CD4-positive, alpha-beta T cell treated with Interleukin-17A for 4 hours (primary cell): Measurements from ENCODE around the gene PLEKHA6.

Experiments used
- DNase-seq: peaks from one replicate; pipeline ENCODE4 v3.0.0-alpha.2; 2020; ENCODE audit warnings: mixed read lengths

The PLEKHA6 gene

DNA sequence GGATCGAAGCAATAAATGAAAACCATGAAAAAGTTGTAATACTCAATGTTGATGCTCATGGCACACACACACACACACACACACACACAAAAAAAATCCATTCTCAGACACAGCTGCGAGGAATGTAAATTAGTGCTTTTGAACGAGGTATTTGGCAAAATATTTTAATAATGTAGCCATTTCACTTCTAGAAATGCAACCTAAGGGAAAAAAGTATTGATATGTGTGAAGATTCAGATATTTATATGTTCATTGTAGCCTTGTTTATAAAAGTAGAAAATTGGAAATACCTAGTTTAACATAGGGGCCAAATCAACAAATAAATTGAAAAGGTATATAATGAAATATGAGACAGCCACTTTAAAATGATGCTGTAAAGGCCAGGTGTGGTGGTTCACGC, 3.8 kb downstream of the PLEKHA6 start:
- no peak for DNase-seq

DNA sequence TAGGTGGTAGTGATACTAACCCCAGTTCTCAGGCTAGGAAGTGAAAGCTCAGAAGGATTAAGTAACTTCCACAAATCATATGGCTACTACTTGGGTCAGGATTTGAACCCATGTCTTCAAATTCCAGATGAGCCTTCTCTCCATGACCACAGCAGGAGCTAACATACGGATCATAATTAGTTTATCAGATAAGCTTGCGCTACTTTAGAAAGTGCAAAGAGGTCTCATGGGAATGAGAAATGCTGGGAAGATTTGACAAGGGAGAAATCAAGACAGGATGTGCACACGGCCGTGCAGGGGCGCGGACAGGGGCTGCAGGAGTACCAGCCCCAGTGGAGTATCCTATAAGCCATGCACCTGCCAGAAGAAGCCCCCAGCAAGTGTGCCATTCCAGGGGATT, 5.2 kb downstream of the PLEKHA6 start:
- no peak for DNase-seq

DNA sequence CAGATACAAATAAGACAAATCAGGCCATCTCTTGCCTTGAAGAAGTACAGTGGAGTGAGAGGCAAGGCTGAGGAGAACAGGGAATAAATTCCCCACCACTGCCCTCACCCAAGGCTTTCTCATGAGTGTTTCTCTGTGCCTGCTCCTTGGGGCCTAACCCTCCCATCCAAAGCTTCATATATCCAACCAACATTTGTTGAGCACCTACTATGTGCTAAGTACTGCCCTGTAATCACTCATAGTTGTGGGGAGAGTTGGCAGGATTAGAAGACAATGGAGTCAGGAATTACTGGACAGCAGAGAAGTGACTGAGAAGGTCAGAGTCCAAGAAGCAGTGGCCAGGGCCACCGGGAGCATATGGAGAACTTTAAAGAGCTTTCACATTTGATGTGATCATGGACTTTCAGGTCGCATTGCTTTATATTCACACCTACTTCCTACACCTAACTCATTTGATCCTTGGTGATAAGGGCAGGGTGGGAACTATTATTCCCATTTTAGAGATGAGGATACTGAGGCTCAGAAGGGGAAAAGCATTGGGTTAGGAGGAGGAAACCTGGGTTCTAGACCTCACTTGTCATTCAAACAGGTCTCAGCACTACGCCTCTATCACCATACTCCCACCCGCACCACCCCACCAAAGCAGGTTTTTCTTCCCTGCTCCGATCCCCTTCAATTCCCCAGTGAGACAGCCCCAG, 6.4 kb downstream of the PLEKHA6 start:
- DNase-seq = no peak

DNA sequence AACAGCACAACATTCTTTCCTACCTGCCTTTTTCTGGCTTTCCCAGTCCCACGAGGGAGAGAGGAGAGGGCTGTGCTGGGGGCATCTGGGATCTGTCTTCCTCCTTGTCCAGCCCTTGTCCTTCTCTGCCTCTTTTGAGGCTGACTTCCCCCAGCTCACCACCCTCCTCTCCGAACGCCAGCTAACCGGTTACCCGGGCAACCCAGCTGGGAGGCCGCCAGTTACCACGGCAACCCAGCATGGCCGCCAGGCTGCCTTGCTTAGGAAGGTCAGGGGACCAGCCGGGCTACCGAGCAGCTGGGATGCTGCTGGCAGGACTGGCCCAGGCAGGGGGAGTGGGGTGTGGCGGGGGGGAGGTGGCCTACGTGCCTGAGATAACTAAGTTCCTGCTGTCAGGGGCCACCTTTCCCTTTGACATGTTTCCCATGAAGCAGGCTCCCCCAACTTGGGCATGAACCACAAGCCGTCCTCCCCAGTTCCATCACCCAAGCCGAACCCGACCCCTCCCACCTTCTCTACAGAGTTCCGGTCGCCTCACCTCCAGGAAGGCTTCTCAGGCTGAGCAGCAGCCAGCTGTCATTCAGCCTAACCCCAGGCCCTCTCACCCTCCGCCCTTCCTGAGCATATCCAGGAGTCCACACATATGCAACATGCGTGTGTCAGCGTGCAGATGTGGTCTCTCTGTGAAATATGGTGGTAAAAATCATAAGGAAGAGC, 8.7 kb downstream of the PLEKHA6 start:
- DNase-seq = no peak

DNA sequence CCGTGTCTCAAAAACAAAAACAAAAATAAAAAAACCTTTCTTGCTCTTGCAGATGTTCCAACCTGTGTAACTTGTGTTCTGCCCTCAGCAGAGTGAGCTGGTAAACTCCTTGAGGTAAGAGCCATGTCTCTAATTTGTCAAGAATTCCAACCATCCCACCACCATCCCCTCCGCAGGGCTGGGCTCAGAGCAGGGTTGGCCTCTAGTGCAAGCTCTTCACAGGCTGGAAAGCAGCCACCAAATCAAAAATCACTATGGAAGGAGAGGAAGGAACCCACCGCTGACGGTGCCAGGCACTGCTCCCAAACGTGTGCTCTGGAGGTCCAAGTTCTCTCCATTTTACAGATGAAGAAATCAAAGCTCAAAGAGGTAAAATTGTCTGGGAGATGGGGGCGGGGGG, 9.4 kb downstream of the PLEKHA6 start:
- DNase-seq = no peak

DNA sequence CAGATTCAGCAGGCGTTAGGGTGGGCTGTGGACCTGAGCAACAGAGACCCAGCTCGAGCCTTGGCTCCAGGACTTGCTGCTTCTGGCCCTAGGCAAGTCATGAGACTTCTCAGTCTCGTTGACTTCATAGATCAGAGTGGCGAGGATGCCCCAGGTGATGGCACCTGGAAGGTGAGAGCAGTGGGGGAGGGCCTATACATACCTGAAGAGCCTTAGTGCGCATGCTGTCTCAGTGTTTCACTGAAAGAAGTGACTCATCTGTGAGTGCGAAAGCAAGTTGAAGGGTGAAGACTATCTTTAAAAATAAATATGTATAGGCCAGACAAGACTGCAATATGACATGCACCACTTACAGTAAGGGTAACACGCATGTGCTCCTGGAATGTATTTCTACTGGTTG, 10.1 kb downstream of the PLEKHA6 start:
- DNase-seq = no peak

DNA sequence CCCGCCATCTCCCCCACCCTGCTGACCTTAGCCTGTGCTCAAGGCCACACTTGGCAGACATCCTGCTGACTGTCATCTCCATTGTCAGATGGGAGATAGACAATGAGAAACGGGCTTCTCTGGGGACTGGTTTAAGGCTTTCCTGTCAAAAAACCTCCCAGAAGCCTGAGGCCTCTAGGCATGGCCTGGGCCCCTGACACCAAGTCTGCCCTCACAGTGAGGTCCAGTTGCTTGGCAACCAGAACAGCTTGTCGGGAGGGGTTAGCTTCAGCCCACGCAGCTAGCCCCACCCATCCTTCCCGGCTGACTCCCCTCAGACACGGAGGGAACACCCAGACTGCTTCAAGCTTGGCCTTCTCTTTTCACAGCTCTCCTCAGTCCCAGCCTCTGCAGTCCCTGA, 11.0 kb downstream of the PLEKHA6 start:
- DNase-seq = no peak

DNA sequence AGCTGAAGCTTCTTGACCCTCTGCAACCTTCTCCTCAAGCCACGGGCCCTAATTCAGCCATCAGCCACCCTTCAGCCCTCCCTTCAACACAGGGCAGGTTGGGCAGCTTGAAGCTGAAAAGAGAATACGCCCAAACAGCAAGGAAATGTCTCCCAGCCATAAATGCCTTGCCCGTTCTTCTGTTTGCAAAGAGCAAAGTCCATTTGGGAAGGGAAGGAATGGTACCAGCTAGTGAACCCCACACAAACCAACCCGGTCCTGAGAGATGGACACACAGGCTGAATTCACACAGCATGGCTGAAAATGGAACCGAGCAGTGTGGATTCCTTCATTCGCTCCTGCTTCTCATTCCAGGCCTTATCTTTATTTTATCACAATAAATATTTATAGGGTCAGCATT, 11.5 kb downstream of the PLEKHA6 start:
- no peak for DNase-seq

DNA sequence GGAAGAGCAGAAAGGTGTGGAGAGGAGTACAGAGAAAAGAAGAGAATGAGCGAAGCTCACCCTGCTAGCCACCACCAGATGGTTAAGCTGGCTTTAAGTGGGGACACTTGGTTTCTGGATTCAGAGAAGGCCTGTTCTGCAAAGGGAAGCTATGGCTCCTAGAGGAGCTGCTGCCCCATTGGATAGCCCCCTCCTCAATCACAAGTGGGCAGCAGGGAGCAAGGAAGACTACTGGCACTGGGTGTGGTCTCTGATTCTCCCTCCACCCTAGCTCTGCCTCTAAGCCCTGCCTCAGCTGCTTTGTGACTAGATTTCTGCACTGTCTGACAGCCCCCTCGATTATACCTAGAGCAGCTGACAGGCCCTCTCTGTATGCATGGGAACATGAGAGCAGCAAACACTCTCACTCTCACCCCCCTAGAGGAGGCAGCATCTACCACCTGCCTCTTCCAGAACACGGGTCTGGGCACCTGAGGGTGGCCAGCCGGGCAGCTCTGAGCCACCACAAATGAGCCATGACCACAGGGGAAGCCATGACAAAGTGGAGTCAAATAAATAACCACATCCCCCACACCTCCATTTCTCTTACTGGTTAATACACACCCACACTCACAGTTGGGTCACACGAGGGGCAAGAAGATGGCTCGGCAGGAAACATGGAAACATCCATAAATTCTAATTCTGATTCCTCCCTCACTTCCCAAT, 13.6 kb downstream of the PLEKHA6 start:
- no peak for DNase-seq

DNA sequence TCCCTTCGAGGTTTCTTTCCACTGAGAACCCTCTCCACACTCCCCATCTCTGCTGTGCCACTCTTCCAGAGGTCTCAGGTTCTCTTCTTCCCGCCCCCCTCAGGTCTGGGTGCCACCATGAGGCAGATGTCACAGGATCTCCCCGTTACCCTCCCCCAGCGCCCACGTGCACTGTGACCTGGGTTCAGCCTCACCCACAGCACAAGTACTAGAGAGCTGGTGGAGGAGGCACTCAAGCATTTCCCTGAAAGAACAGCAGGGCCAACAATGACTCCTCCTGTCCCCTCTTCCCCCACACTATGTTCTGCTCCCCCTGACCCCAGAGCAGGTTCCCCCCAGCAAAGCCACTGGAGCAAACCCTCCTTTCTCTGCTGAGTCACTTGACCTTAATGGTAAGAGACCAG, 14.3 kb downstream of the PLEKHA6 start:
- no peak for DNase-seq

DNA sequence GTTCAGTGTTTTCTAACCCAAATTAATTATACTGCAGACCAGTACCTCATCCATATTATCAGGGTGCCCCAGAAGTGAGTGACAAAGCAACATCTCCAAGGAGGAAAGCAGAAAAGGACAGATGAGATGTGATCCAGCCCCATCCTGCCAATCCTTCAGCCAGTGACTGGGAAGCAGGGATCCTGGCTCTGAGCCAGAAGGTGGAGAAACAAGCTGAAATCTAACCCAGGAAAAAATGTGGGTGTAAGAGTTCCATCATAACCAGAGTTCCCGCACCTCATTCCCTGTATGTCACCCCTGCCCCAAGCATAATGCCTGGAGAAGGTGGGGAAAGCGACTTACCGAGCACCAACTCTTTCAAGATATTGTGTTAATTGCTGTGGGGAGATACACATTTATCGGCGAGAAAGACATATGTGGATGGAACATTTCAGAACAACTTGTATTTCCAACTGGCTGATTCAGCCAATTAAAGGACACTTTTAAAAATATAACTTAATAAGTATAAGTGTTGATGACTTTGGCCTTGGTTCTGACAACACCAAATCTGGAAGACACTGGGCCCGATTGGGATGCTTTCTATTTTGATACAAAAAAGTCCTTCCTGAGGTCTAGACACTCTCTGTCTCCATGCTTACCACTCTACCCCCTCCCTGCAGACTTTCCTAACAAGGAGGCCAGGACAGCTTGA, 14.9 kb downstream of the PLEKHA6 start:
- DNase-seq = no peak

DNA sequence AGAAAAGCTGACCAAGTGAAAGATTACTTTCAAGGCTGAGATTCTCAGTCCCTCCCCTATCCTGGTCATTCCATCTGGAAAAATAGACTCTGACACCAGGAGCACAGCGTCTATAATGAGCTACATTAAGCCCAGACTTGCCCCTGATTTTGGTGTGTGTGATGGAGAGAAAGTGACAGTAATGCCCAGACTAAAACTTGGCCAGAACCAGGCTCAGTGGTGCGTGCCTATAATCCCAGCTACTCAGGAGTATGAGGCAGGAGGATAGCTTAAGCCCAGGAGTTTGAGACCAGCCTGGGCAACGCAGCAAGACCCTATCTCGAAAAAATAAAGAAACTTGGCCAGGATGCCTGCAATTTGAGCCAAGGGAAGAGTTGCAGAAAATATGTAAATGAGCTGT, 15.9 kb downstream of the PLEKHA6 start:
- no peak for DNase-seq

DNA sequence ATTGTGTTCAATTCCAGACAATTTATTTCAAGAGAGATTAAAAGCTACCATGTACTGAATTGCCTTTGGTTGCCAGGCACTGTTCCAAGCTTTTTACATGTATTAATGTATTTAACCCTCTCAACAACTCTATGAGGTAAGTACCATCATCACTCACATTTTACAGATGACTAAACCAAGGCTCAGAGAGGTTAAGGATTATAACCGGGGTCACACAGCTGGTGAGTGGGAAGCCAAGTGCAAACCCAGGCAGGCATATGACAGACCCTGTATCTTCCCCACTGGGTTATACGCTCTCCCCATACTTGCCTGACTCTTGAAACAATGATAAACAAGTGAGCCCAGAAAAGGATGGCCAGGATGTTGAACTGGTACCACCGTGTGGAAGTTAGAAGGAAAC, 16.5 kb downstream of the PLEKHA6 start:
- DNase-seq = no peak

DNA sequence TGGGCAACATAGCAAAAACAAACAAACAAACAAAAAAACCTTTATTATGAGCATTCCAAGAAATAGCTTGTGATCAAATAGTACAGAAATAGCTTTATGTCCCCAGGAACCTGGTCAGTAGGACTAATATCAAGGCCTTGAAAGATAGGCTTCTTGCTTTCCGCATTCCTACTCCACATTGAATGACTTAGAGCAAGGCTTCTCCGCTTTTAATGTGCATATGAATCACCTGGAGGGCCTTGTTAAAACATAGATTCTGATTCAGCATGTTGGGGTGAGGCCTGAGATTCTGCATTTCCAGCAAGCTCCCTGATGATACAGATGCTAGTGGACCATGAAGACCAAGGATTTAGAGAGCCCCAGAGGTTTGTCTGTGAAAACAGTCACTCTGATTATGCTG, 17.4 kb downstream of the PLEKHA6 start:
- DNase-seq = no peak

DNA sequence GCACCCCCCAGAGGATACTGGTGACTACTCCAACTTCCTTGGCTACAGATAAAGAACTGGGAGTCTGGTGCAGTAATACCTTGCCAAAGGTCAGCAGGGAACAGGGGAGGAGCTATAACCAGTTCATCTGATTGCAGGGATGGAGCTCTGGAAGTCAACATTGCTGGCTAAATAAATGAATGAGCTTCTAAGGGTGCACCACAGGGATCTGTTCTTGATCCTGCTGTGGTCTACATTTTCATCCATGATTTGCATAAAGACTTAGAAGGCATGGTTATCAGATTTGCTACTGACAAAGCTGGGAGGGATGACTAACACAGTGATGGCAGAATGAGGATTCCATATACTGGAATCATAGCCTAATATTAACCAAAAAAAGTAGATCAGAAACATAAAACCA, 18.3 kb downstream of the PLEKHA6 start:
- DNase-seq = no peak

DNA sequence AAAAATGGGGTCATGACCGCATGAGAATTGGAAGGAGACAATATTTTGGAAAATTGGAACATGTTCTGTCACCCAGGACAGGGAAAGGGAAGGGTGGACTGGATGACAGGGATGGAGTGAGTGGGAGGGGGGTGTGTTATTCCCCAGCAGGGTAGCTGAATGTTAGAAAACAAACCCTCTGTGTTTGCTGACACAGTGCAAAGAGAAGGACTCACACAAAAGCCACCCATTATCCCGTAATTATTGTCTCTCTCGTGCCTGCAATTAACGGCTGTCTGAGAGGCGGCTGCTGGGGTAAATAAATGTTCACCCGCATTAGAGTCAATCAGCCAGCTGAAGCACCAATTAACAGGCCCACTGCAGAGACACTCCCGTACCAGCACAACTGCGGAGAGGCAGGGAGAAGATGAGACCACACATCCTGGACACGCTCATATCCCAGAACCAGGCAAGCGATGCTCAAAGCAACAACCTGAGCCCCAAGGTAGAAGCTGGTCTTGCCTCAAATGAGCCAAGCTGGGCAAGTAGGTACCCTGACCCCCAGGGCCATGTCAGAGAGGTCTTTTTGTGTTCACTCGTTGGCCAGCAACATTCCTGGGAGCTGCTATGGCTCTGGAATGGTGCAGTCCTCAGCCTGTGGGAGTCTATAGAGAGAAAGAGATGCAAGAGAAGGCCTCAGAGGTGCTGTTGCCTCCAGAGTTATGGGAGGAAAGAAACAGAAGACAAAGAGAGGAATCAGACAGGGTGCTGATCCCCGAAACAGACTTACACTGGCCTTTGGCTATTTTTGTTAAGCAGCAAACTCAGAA, 19.4 kb downstream of the PLEKHA6 start:
- no peak for DNase-seq

DNA sequence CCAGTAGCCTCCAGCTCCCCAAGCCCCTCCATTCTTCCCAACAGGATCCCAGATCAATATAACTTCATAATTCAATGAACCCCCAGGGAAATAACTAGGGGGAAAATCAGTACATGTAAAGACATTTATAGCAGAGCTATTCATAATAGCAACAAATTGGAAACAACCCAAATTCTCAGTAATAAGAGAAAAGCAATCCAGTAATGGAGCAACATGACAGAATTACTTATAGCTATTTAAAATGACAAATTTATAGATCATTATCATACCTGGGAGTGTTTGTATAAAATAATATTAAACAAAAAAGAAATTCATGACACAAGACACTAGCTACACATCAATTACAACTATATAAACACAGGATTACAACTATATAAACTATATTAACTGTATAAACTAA, 20.2 kb downstream of the PLEKHA6 start:
- DNase-seq = no peak

DNA sequence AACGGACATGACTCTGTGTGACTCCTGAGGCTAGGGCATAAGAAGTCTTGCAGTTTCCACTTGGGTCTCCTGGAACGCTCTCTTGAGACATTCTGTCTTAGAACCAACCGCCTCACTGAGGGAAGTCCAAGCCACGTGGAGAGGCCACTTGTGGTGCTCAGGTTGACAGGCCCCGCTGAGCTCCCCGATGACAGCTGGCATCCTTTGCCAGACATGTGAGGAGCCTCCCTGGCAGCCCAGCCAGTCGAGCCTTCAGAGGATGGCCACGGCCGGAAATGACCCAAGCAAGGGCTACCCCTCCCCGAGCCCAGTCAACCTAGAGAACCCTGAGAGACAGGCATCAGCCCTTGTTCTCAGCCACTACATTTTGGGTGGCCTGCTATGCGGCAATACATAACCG, 20.7 kb downstream of the PLEKHA6 start:
- no peak for DNase-seq

DNA sequence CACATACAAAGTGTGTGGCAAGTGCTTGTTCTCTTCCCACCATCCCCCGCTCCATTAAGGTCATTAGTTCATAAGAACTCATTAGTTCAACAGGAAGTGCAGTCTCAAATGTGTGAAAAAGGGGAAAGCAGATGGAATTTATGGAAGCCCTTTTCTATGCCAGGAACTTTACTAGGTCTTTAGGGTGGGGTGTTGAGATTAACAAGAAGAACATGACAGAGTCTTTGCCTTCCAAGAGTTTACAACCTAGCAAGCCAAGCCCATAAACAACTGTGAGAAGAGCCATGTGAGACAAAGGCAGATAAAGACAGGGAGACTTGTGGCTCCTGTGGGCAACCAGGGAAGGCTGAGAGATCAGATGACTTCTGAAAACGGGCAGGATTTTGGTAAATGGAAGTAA, 21.4 kb downstream of the PLEKHA6 start:
- DNase-seq = no peak

DNA sequence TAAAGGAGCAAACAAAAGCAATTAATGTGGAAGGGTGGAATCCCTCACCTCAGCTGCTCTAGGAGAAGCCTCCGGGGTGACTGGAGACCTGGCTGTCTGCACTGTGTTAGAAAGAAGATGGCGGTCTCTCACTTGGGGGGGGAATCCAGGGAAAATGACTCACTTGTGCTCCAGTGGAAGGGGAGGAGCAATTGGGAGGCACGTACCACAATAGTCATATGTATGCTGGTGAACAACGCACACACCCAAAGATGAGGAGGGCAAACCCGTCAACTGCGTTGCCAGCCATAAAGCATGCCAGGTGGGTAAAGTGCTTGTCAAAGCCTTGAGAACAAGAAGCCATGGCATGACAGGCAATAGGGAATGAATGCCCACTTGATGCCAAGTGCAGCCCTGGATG, 22.1 kb downstream of the PLEKHA6 start:
- no peak for DNase-seq

DNA sequence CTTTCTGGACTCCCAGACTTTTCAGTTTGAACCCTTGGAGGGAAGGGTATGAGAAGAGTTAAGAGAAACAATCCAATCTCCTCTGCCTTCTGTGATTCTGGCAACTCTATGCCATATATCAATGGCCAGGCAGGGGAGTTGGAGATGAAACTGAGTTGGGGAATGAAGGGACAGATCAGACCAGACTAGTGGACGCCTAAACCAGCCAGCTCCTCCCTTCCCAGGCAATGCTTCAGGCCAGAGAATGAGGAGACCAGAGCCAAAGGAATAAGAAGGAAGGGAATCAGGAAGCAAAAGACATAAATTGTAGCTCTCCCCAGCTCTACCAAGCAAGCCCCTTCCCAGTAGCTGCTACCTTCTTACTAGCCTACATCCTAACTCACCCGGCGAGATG, 22.7 kb downstream of the PLEKHA6 start:
- DNase-seq = no peak

DNA sequence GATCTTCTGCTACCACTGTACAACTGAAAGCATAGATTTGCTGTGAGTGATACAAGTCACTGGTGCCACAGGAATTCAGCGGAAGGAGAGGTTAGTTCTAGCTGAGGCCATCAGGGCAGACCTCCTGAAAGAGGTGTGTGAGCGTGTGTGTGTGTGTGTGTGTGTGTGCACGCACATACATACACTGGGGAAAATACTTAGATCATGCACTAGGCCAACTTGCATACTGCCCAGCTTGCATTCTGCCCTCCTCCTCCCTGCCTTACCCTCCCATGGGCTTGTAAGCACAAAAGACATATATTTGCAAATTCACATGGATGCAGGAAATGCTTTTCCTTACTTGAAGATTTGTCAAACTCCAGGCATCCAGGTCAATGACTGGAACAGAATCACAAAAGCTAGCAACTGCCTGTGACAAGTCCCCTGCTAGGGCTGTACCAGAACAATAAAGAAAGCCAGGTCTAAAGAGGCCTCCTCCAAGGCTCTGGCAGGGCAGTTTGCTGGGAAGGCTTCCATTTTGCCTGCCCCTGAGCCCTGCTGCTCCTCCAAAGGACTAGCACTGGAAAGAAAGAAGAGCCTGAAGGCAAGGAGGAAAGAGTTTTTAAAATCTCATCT, 23.2 kb downstream of the PLEKHA6 start:
- DNase-seq = no peak
